SK-N-SH treated with all-trans-retinoic acid at 6 μM for 48 hours (cell line): ENCODE data around the gene KIF5B.
"Not testable (repeated sequence)": the region's sequence is repeated elsewhere in the genome, so short reads cannot be mapped to it uniquely, and the experiment has no call there.

ENCODE experiments used
- ATAC-seq: fragments of 200-7000 bp; cut with Tn5 transposase; 3 replicates; pipeline ENCODE4 v1.9.1; 2020; ENCODE audit warnings: mild to moderate bottlenecking, moderate library complexity
- ARNTL ChIP-seq: fragments of 450-650 bp; formaldehyde crosslinking; IDR thresholded peaks from 2 replicates; pipeline ENCODE4 v1.5.0; 2020; ENCODE audit warnings: low read depth, mild to moderate bottlenecking, moderate library complexity, borderline replicate concordance
- BACH2 ChIP-seq: fragments of 250-450 bp; sonication (Bioruptor Pico); IDR thresholded peaks from 2 replicates; pipeline ENCODE4 v1.9.0; 2021; ENCODE audit warnings: mild to moderate bottlenecking, borderline replicate concordance
- CSDC2 ChIP-seq: fragments of 250-450 bp; sonication (Bioruptor Pico); IDR thresholded peaks from 2 replicates; pipeline ENCODE4 v1.5.0; 2020; ENCODE audit warnings: mild to moderate bottlenecking, moderate library complexity
- ESRRG ChIP-seq: fragments of 250-450 bp; sonication (Bioruptor Pico); IDR thresholded peaks from 2 replicates; pipeline ENCODE4 v1.6.1; 2021; ENCODE audit warnings: mild to moderate bottlenecking
- OSR1 ChIP-seq: fragments of 250-450 bp; sonication (Bioruptor Pico); IDR thresholded peaks from 2 replicates; pipeline ENCODE4 v1.8.0; 2022; ENCODE audit warnings: moderate library complexity, mild to moderate bottlenecking, inconsistent platforms
- PPARA ChIP-seq: fragments of 250-450 bp; sonication (Bioruptor Pico); IDR thresholded peaks from 2 replicates; pipeline ENCODE4 v1.5.0; 2020; ENCODE audit warnings: mild to moderate bottlenecking, borderline replicate concordance
- RARB ChIP-seq: fragments of 250-450 bp; sonication (Bioruptor Pico); IDR thresholded peaks from 2 replicates; pipeline ENCODE4 v1.8.0; 2021; ENCODE audit warnings: mild to moderate bottlenecking, moderate library complexity
- SNAI2 ChIP-seq: fragments of 250-450 bp; sonication (Bioruptor Pico); IDR thresholded peaks from 2 replicates; pipeline ENCODE4 v1.5.0; 2020; ENCODE audit warnings: mild to moderate bottlenecking, moderate library complexity
- TCF4 ChIP-seq: fragments of 250-450 bp; sonication (Bioruptor Pico); IDR thresholded peaks from 2 replicates; pipeline ENCODE4 v1.8.0; 2021; ENCODE audit warnings: mild to moderate bottlenecking, moderate library complexity, borderline replicate concordance
- TOX ChIP-seq: fragments of 250-450 bp; sonication (Bioruptor Pico); IDR thresholded peaks from 2 replicates; pipeline ENCODE4 v1.8.0; 2021; ENCODE audit warnings: mild to moderate bottlenecking, moderate library complexity, borderline replicate concordance
- ZC3H10 ChIP-seq: fragments of 250-450 bp; sonication (Bioruptor Pico); IDR thresholded peaks from 2 replicates; pipeline ENCODE4 v1.5.1; 2021; ENCODE audit warnings: mild to moderate bottlenecking, moderate library complexity
- ZFP3 ChIP-seq: fragments of 250-450 bp; sonication (Bioruptor Pico); IDR thresholded peaks from 2 replicates; pipeline ENCODE4 v1.5.0; 2020; ENCODE audit warnings: mild to moderate bottlenecking, moderate library complexity
- ZFP30 ChIP-seq: fragments of 450-650 bp; formaldehyde crosslinking; IDR thresholded peaks from 2 replicates; pipeline ENCODE4 v1.5.0; 2022; ENCODE audit warnings: mild to moderate bottlenecking, moderate library complexity
- ZNF565 ChIP-seq: fragments of 450-650 bp; formaldehyde crosslinking; conservative IDR thresholded peaks from 2 replicates; pipeline ENCODE4 v1.5.0; 2020; ENCODE audit warnings: low read depth, mild to moderate bottlenecking, moderate library complexity
- ZNF70 ChIP-seq: fragments of 450-650 bp; formaldehyde crosslinking; IDR thresholded peaks from 2 replicates; pipeline ENCODE4 v1.5.0; 2020; ENCODE audit warnings: mild to moderate bottlenecking, moderate library complexity
- ZNF8 ChIP-seq: fragments of 450-650 bp; formaldehyde crosslinking; IDR thresholded peaks from 2 replicates; pipeline ENCODE4 v1.5.0; 2020; ENCODE audit warnings: mild to moderate bottlenecking, moderate library complexity
- TF ChIP-seq, protein P1 (sequence below): fragments of 250-450 bp; sonication (Bioruptor Pico); IDR thresholded peaks from 2 replicates; pipeline ENCODE4 v1.5.1; 2020; ENCODE audit warnings: low read depth, mild to moderate bottlenecking, moderate library complexity
- TF ChIP-seq, protein P2 (sequence below): fragments of 250-450 bp; sonication (Bioruptor Pico); IDR thresholded peaks from 2 replicates; pipeline ENCODE4 v1.5.0; 2020; ENCODE audit warnings: mild to moderate bottlenecking, moderate library complexity
- TF ChIP-seq, protein P3 (sequence below): fragments of 250-450 bp; sonication (Bioruptor Pico); IDR thresholded peaks from 2 replicates; pipeline ENCODE4 v1.8.0; 2021; ENCODE audit warnings: low read depth, mild to moderate bottlenecking, moderate library complexity, borderline replicate concordance
- TF ChIP-seq, protein P4 (sequence below): fragments of 250-450 bp; sonication (Bioruptor Pico); IDR thresholded peaks from 2 replicates; pipeline ENCODE4 v1.8.0; 2020; ENCODE audit warnings: mild to moderate bottlenecking, moderate library complexity, borderline replicate concordance
- TF ChIP-seq, protein P5 (sequence below): fragments of 250-450 bp; sonication (Bioruptor Pico); IDR thresholded peaks from 2 replicates; pipeline ENCODE4 v1.5.1; 2021; ENCODE audit warnings: mild to moderate bottlenecking, moderate library complexity

The KIF5B gene

DNA sequence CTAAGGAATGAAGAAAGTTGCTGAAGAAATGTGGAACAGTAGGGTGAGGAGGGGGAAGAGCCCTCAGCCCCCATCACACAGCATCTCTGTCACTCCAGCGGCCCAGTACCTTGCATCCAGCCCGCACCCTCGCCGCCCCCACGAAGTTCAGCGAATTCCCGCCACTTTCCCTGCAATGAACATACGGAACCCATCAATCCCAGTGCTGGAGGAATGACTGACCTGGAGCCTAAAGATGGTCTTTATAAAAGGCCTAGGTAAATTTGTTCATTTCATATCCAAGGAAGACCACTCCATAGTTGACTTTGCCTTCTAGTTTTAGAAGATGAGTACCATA lies 779 bp upstream of the KIF5B start (continued):
- TF ChIP-seq, protein P1, sequence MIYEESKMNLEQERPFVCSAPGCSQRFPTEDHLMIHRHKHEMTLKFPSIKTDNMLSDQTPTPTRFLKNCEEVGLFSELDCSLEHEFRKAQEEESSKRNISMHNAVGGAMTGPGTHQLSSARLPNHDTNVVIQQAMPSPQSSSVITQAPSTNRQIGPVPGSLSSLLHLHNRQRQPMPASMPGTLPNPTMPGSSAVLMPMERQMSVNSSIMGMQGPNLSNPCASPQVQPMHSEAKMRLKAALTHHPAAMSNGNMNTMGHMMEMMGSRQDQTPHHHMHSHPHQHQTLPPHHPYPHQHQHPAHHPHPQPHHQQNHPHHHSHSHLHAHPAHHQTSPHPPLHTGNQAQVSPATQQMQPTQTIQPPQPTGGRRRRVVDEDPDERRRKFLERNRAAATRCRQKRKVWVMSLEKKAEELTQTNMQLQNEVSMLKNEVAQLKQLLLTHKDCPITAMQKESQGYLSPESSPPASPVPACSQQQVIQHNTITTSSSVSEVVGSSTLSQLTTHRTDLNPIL, result no peak
- TF ChIP-seq ESRRG (CRISPR knock-in tag) (no peak), TOX (CRISPR knock-in tag) (no peak)

DNA sequence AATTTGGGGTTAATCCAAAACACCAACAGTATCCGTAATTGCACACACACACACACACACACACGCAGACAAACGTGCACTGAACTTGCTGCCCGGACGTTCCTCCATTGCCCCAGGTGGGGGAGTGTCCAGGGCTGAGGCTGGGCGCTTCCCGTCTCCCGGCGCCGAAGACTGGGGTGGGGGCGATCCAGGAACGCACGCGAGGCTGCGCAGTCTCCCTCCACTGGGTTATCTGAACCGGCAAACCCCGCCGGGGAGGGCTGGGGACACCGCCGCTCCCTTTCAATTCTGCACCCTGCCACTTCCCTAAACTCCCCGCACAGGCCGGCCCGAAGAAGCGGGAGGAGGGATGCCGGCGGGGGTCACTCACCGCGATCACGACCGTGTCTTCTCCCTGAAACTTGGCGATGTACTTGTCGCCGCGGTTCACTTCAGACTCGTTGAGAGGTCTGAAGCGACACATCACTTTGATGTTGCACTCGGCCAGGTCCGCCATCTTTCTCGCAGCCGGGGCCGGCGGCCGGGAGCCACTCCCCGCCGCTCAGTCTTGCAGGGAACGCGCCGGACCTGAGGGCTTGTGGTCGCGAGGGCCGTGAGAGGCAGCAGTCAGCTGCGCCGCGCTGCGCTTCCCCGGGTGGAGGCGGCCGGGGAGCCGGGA lies 618 bp downstream of the KIF5B start:
- TF ChIP-seq ZNF8 (0 out of 2 replicates have a peak, but pooled peaks have one; percentile 4), ZNF565 (CRISPR knock-in tag) (no peak), TCF4 (CRISPR knock-in tag) (no peak), ZC3H10 (CRISPR knock-in tag) (no peak), BACH2 (CRISPR knock-in tag) (no peak), TOX (CRISPR knock-in tag) (no peak), ZFP30 (CRISPR knock-in tag) (no peak), RARB (CRISPR knock-in tag) (no peak), ZFP3 (CRISPR knock-in tag) (no peak), OSR1 (CRISPR knock-in tag) (no peak), CSDC2 (CRISPR knock-in tag) (no peak), SNAI2 (CRISPR knock-in tag) (no peak)
- TF ChIP-seq, protein P2, sequence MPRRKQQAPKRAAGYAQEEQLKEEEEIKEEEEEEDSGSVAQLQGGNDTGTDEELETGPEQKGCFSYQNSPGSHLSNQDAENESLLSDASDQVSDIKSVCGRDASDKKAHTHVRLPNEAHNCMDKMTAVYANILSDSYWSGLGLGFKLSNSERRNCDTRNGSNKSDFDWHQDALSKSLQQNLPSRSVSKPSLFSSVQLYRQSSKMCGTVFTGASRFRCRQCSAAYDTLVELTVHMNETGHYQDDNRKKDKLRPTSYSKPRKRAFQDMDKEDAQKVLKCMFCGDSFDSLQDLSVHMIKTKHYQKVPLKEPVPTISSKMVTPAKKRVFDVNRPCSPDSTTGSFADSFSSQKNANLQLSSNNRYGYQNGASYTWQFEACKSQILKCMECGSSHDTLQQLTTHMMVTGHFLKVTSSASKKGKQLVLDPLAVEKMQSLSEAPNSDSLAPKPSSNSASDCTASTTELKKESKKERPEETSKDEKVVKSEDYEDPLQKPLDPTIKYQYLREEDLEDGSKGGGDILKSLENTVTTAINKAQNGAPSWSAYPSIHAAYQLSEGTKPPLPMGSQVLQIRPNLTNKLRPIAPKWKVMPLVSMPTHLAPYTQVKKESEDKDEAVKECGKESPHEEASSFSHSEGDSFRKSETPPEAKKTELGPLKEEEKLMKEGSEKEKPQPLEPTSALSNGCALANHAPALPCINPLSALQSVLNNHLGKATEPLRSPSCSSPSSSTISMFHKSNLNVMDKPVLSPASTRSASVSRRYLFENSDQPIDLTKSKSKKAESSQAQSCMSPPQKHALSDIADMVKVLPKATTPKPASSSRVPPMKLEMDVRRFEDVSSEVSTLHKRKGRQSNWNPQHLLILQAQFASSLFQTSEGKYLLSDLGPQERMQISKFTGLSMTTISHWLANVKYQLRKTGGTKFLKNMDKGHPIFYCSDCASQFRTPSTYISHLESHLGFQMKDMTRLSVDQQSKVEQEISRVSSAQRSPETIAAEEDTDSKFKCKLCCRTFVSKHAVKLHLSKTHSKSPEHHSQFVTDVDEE (CRISPR knock-in tag), result no peak
- TF ChIP-seq, protein P3, sequence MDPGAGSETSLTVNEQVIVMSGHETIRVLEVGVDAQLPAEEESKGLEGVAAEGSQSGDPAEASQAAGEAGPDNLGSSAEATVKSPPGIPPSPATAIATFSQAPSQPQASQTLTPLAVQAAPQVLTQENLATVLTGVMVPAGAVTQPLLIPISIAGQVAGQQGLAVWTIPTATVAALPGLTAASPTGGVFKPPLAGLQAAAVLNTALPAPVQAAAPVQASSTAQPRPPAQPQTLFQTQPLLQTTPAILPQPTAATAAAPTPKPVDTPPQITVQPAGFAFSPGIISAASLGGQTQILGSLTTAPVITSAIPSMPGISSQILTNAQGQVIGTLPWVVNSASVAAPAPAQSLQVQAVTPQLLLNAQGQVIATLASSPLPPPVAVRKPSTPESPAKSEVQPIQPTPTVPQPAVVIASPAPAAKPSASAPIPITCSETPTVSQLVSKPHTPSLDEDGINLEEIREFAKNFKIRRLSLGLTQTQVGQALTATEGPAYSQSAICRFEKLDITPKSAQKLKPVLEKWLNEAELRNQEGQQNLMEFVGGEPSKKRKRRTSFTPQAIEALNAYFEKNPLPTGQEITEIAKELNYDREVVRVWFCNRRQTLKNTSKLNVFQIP (CRISPR knock-in tag), result no peak
- TF ChIP-seq, protein P4, sequence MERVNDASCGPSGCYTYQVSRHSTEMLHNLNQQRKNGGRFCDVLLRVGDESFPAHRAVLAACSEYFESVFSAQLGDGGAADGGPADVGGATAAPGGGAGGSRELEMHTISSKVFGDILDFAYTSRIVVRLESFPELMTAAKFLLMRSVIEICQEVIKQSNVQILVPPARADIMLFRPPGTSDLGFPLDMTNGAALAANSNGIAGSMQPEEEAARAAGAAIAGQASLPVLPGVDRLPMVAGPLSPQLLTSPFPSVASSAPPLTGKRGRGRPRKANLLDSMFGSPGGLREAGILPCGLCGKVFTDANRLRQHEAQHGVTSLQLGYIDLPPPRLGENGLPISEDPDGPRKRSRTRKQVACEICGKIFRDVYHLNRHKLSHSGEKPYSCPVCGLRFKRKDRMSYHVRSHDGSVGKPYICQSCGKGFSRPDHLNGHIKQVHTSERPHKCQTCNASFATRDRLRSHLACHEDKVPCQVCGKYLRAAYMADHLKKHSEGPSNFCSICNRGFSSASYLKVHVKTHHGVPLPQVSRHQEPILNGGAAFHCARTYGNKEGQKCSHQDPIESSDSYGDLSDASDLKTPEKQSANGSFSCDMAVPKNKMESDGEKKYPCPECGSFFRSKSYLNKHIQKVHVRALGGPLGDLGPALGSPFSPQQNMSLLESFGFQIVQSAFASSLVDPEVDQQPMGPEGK (CRISPR knock-in tag), result 0 out of 2 replicates have a peak, but pooled peaks have one; percentile 31
- peak; percentile 77 for ATAC-seq

DNA sequence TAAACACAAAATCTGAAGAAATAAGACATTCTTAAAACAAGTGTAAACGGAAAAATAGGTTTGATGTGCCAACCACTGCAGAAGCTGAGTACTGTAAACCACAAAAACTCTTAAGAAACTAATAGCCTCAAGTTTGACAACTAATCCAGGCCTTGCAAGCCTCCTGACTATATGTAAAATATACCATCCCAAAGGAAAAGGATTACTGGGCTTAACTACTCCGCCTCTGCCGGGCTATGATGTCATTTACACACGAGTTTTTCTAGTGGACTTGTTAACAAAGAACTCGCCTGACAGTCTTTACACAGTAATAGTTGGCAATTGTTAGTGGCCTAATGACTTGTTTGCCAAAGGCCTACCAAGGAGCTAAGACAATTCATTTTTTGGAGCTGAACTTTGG lies 2.1 kb downstream of the KIF5B start:
- ATAC-seq, result no peak
- TF ChIP-seq, protein P5, sequence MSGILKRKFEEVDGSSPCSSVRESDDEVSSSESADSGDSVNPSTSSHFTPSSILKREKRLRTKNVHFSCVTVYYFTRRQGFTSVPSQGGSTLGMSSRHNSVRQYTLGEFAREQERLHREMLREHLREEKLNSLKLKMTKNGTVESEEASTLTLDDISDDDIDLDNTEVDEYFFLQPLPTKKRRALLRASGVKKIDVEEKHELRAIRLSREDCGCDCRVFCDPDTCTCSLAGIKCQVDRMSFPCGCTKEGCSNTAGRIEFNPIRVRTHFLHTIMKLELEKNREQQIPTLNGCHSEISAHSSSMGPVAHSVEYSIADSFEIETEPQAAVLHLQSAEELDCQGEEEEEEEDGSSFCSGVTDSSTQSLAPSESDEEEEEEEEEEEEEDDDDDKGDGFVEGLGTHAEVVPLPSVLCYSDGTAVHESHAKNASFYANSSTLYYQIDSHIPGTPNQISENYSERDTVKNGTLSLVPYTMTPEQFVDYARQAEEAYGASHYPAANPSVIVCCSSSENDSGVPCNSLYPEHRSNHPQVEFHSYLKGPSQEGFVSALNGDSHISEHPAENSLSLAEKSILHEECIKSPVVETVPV (CRISPR knock-in tag), result no peak
- TF ChIP-seq PPARA (CRISPR knock-in tag), result no peak
- no peak for TF ChIP-seq ZNF8
- TF ChIP-seq, protein P2 (CRISPR knock-in tag), result no peak
- TF ChIP-seq, protein P4 (CRISPR knock-in tag), result no peak
- no peak for TF ChIP-seq TCF4 (CRISPR knock-in tag)
- no peak for TF ChIP-seq ZNF70
- TF ChIP-seq ARNTL (CRISPR knock-in tag), result no peak
- no peak for TF ChIP-seq ESRRG (CRISPR knock-in tag)
- TF ChIP-seq, protein P1, result no peak
- TF ChIP-seq BACH2 (CRISPR knock-in tag), result no peak

DNA sequence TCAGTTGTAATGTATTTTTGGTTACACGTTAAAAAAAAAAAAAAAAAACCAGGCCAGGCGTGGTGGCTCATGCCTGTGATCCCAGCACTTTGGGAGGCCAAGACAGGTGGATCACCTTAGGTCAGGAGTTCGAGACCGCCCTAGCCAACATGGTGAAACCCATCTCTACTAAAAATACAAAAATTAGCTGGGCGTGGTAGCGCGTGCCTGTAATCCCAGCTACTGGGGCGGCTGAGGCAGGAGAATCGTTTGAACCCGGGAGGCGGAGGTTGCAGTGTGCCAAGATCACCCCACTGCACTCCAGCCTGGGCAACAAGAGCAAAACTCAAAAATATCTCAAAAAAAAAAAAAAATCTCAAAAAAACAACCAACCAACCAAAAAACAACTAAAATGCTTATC lies 2.8 kb downstream of the KIF5B start:
- ATAC-seq, result not testable (repeated sequence)
